Liver (tissue), 9 donors: ENCODE measurements around the gene STING1. TPM values are rescaled to one million over a fixed set of nuclear protein-coding genes. Genes with fewer than 3 reads are reported as not detected.

Source experiments
- DNase-seq: peaks from one replicate; pipeline ENCODE4 v3.0.0-alpha.2; 2017; ENCODE audit warnings: low spot score
- H3K27ac ChIP-seq, 2 donors: one replicate each; pipeline ENCODE4 v1.7.0; 2013; ENCODE audit warnings: inconsistent platforms in 2 of 2, low read length in 2 of 2, control low read depth in 1 of 2, low read depth in 1 of 2, mild to moderate bottlenecking in 1 of 2
- H3K27me3 ChIP-seq, 4 donors: one replicate each; pipeline versions ENCODE4 v1.6.1 to v1.7.0; 2013; ENCODE audit warnings: low read length in 3 of 4, inconsistent platforms in 1 of 4, mild to moderate bottlenecking in 1 of 4, moderate library complexity in 1 of 4; ENCODE audit not compliant: control insufficient read depth in 4 of 4, insufficient read depth in 4 of 4
- H3K36me3 ChIP-seq, 4 donors: one replicate each; pipeline versions ENCODE4 v1.6.1 to v1.7.0; 2013; ENCODE audit warnings: low read length in 3 of 4, mild to moderate bottlenecking in 3 of 4, low read depth in 1 of 4, moderate library complexity in 1 of 4; ENCODE audit not compliant: control insufficient read depth in 4 of 4, insufficient read depth in 3 of 4
- H3K4me1 ChIP-seq, 4 donors: one replicate each; pipeline versions ENCODE4 v1.6.1 to v1.7.0; 2013; ENCODE audit warnings: low read length in 3 of 4, mild to moderate bottlenecking in 3 of 4, moderate library complexity in 1 of 4; ENCODE audit not compliant: control insufficient read depth in 4 of 4, insufficient read depth in 4 of 4
- H3K4me3 ChIP-seq, 3 donors: one replicate each; pipeline versions ENCODE4 v1.6.1 to v1.7.0; 2013; ENCODE audit warnings: low read length in 3 of 3, control low read depth in 1 of 3, low read depth in 1 of 3, mild to moderate bottlenecking in 1 of 3
- H3K9ac ChIP-seq, 2 donors: one replicate each; pipeline ENCODE4 v1.7.0; 2013; ENCODE audit warnings: low read length in 2 of 2, mild to moderate bottlenecking in 2 of 2, moderate library complexity in 2 of 2, control low read depth in 1 of 2, low read depth in 1 of 2
- H3K9me3 ChIP-seq, 4 donors: one replicate each; pipeline versions ENCODE4 v1.6.1 to v1.7.0; 2013; ENCODE audit warnings: low read length in 3 of 4; ENCODE audit not compliant: control insufficient read depth in 4 of 4
- FOXA2 ChIP-seq: IDR thresholded peaks from 2 replicates; pipeline ENCODE4 v1.6.1; 2016; ENCODE audit warnings: antibody characterized with exemption
- HNF4A ChIP-seq, 2 donors: conservative IDR thresholded peaks; 2 replicates each; pipeline ENCODE4 v1.6.1; 2016; ENCODE audit warnings: antibody characterized with exemption in 2 of 2, mild to moderate bottlenecking in 2 of 2
- HNF4G ChIP-seq: IDR thresholded peaks from 2 replicates; pipeline ENCODE4 v1.6.1; 2016; ENCODE audit warnings: antibody characterized with exemption
- JUND ChIP-seq, 2 donors: IDR thresholded peaks; 2 replicates each; pipeline ENCODE4 v1.6.1; 2016; ENCODE audit warnings: antibody characterized with exemption in 2 of 2
- NR2F2 ChIP-seq: IDR thresholded peaks from 2 replicates; pipeline ENCODE4 v1.6.1; 2016; ENCODE audit warnings: antibody characterized with exemption
- RAD21 ChIP-seq, 2 donors: IDR thresholded peaks; 2 replicates each; pipeline ENCODE4 v1.6.1; 2016; ENCODE audit warnings: antibody characterized with exemption in 2 of 2, mild to moderate bottlenecking in 2 of 2
- REST ChIP-seq: IDR thresholded peaks from 2 replicates; pipeline ENCODE4 v1.6.1; 2016; ENCODE audit warnings: antibody characterized with exemption, mild to moderate bottlenecking
- SP1 ChIP-seq: IDR thresholded peaks from 2 replicates; pipeline ENCODE4 v1.6.1; 2018; ENCODE audit warnings: antibody characterized with exemption, mild to moderate bottlenecking
- YY1 ChIP-seq: IDR thresholded peaks from 2 replicates; pipeline ENCODE4 v1.6.1; 2016; ENCODE audit warnings: antibody characterized with exemption, mild to moderate bottlenecking
- ZBTB33 ChIP-seq: IDR thresholded peaks from 2 replicates; pipeline ENCODE4 v1.6.1; 2016; ENCODE audit warnings: antibody characterized with exemption
- WGBS: extraction: QIAGEN DNeasy Blood & Tissue Kit; methylation state at CpG from one replicate; pipeline ENCODE4 v1.1.7; 2013; 5-methylcytosine and 5-hydroxymethylcytosine counted together
- polyA plus RNA-seq, 2 donors: library from polyadenylated mRNA; stranded (reverse) in 1 of 2; unstranded in 1 of 2; fragments of 200-250 nt in 1 of 2; fragments of >200 nt in 1 of 2; fragmentation: Nextera tagmentation in 1 of 2; extraction: Ambion mirVana in 1 of 2; gene quantifications; one replicate each; pipeline versions ENCODE4 v1.2.1 to v1.2.3, GENCODE V29; 2013 to 2015
- total RNA-seq, 2 donors: library from RNA; depleted of rRNA; stranded (reverse); fragments of >200 nt; gene quantifications; one replicate each; pipeline ENCODE4 v1.2.3, GENCODE V29; 2014
- TF ChIP-seq, protein P1 (sequence below): IDR thresholded peaks from 2 replicates; pipeline ENCODE4 v1.6.1; 2016; ENCODE audit warnings: antibody characterized with exemption
- TF ChIP-seq, protein P2 (sequence below): IDR thresholded peaks from 2 replicates; pipeline ENCODE4 v1.6.1; 2016; ENCODE audit warnings: antibody characterized with exemption
- TF ChIP-seq, protein P3 (sequence below): fragments of 150-350 bp; IDR thresholded peaks from 2 replicates; pipeline ENCODE4 v1.5.1; 2017; ENCODE audit warnings: improper control_type of control experiment, low read depth, low read length; ENCODE audit not compliant: missing input control
- donor health status: healthy.
- donor health status: healthy.
- donor health status: healthy.
- donor health status: healthy.
- donor health status: healthy.

STING1 gene
- total and polyA plus RNA-seq, 4 donors = 6.3 to 13.6 (median 10.3) TPM

- Histone ChIP-seq H3K9ac (no peak overlapping the region), H3K9me3 (no peaks in the 10 kb centered on the region), H3K27me3 (no peaks in the 10 kb centered on the region), H3K36me3 (no peaks in the 10 kb centered on the region), H3K4me3 (no peak overlapping the region), H3K27ac (no peak overlapping the region), H3K4me1 (no peaks in the 10 kb centered on the region)
- no peak for TF ChIP-seq JUND (IDR thresholded peaks at IDR 0.05)
- DNase-seq = no peak
- 90% methylated on average over 5 of the region's 5 CpGs for WGBS
Measured at GRCh38 chr5:139446956-139447779, 35.4 kb downstream of the STING1 start.

DNA sequence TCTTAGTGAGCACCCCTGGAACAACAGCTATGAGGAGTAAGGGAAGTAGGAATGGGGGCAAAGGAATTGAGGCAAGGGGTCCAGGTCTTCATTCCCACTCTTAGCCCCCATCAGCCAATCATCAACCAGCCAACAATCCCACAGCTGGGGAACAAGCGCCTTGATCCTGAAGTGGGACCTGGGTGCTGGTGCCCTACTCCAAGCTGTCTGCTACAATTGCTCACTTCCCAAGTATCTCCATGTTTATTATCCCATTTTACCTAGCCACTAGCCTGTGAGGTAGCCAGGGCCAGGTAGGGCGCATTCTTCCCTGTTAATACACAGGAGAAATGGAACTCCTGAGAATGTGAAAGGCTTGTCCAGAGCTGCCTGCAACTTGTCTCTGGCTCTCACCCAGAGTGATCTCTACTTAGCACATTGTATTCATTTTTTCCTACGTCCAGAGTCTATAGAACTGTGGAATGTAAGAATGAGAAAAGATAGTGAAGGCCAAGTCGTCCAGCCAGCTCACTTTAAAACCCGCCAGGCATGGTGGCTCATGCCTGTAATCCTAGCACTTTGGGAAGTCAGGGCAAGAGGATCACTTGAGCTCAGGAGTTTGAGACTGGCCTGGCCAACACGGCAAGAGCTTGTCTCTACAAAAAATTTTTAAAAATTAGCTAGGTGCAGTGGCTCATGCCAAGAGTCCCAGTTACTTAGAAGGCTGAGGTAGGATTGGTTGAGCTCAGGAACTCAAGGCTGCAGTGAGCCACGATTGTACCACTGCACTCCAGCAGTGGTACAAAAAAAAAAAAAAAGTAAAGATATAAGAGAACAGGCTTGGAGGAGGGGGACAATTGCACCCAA, 37.0 kb downstream of the STING1 start:
- H3K36me3 ChIP-seq = no peaks in the 10 kb centered on the region
- 73% methylated on average over 7 of the region's 7 CpGs for WGBS
- DNase-seq = no peak
- H3K4me1 ChIP-seq = no peaks in the 10 kb centered on the region
- H3K4me3 ChIP-seq = no peak overlapping the region
- H3K9me3 ChIP-seq = no peaks in the 10 kb centered on the region
- no peak overlapping the region for H3K9ac ChIP-seq
- H3K27me3 ChIP-seq = no peaks in the 10 kb centered on the region
- TF ChIP-seq SP1 (no peak), ZBTB33 (no peak), YY1 (no peak), JUND (IDR thresholded peaks at IDR 0.05) (no peak), REST (no peak), FOXA2 (no peak), NR2F2 (no peak), RAD21 (IDR thresholded peaks at IDR 0.05) (no peak), HNF4A (conservative IDR thresholded peaks at IDR 0.05) (no peak), HNF4G (no peak)
- TF ChIP-seq, protein P1, sequence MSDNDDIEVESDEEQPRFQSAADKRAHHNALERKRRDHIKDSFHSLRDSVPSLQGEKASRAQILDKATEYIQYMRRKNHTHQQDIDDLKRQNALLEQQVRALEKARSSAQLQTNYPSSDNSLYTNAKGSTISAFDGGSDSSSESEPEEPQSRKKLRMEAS = no peak
- TF ChIP-seq, protein P2, sequence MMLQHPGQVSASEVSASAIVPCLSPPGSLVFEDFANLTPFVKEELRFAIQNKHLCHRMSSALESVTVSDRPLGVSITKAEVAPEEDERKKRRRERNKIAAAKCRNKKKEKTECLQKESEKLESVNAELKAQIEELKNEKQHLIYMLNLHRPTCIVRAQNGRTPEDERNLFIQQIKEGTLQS = no peak
- TF ChIP-seq, protein P3, sequence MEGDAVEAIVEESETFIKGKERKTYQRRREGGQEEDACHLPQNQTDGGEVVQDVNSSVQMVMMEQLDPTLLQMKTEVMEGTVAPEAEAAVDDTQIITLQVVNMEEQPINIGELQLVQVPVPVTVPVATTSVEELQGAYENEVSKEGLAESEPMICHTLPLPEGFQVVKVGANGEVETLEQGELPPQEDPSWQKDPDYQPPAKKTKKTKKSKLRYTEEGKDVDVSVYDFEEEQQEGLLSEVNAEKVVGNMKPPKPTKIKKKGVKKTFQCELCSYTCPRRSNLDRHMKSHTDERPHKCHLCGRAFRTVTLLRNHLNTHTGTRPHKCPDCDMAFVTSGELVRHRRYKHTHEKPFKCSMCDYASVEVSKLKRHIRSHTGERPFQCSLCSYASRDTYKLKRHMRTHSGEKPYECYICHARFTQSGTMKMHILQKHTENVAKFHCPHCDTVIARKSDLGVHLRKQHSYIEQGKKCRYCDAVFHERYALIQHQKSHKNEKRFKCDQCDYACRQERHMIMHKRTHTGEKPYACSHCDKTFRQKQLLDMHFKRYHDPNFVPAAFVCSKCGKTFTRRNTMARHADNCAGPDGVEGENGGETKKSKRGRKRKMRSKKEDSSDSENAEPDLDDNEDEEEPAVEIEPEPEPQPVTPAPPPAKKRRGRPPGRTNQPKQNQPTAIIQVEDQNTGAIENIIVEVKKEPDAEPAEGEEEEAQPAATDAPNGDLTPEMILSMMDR = no peak
- no peak overlapping the region for H3K27ac ChIP-seq
